K562 (cell line): ENCODE data around the gene TSPAN11. TPM values are rescaled to one million over a fixed set of nuclear protein-coding genes. Genes with fewer than 3 reads are reported as not detected.

Experiments
- ATAC-seq: fragments of 200-7000 bp; cut with Tn5 transposase; 3 replicates; pipeline ENCODE4 v1.9.1; 2020; ENCODE audit warnings: moderate library complexity
- BruUV-seq: library from RNA; stranded (reverse); fragments of 400-500 nt; replicated peaks from 2 replicates; lab custom pipeline; 2021; lab: Mats Ljungman, UMichigan
- CTCF ChIA-PET: fragments of 300-600 bp; formaldehyde crosslinking; extraction: SDS; loops from one replicate; lab custom pipeline; 2021; ENCODE audit warnings: low intra/inter-chr PET ratio; lab: Yijun Ruan, JAX
- POLR2A ChIA-PET: fragments of 300-600, 350-650 bp; sonication (Branson Sonifier 250); formaldehyde crosslinking; extraction: SDS; loops from one replicate; lab custom pipeline; 2021; ENCODE audit warnings: antibody characterized with exemption, inconsistent platforms; lab: Yijun Ruan, JAX
- DNase-seq, 4 experiments: peaks; one replicate each; pipeline versions ENCODE4 v3.0.0 to v3.0.0-alpha.2; 2011 to 2018; ENCODE audit warnings: low spot score in 3 of 4, mixed read lengths in 3 of 4; ENCODE audit errors: extremely low read depth in 1 of 4
- FAIRE-seq: peaks from 2 replicates; lab custom pipeline; 2011; peaks lifted over from hg19 to GRCh38; lab: Jason Lieb, UNC
- H2AFZ ChIP-seq: 2 replicates; pipeline ENCODE4 v1.6.0; 2011; ENCODE audit warnings: low read depth, low read length, control low read depth, inconsistent platforms
- H3K27ac ChIP-seq: fragments of 200-600 bp; 3 replicates; pipeline ENCODE4 v1.8.0; 2011; ENCODE audit warnings: low read depth, mild to moderate bottlenecking, control low read depth, inconsistent platforms, low read length, moderate library complexity, mixed read lengths; ENCODE audit errors: extremely low read depth
- H3K27me3 ChIP-seq, 2 experiments: fragments of 300-600 bp in 1 of 2; 2 replicates in 1 of 2; 3 replicates in 1 of 2; pipeline versions ENCODE4 v1.6.0 to v1.8.0; 2011; ENCODE audit warnings: inconsistent platforms in 2 of 2, low read length in 2 of 2, mild to moderate bottlenecking in 1 of 2, mixed read lengths in 1 of 2, moderate library complexity in 1 of 2; ENCODE audit not compliant: control insufficient read depth in 2 of 2, insufficient read depth in 2 of 2
- H3K36me3 ChIP-seq: fragments of 300-600 bp; 3 replicates; pipeline ENCODE4 v1.8.0; 2011; ENCODE audit warnings: mild to moderate bottlenecking, low read length, inconsistent platforms; ENCODE audit not compliant: control insufficient read depth, insufficient read depth
- H3K4me1 ChIP-seq, 2 experiments: fragments of 200-600 bp in 1 of 2; replicated peaks in 1 of 2; 2 replicates in 1 of 2; 3 replicates in 1 of 2; pipeline versions ENCODE4 v1.5.1 to v1.8.0; 2011; ENCODE audit warnings: inconsistent platforms in 2 of 2, low read length in 2 of 2, mild to moderate bottlenecking in 1 of 2, mixed read lengths in 1 of 2, moderate library complexity in 1 of 2; ENCODE audit not compliant: control insufficient read depth in 2 of 2, insufficient read depth in 2 of 2
- H3K4me2 ChIP-seq: 2 replicates; pipeline ENCODE4 v1.6.1; 2011; ENCODE audit warnings: low read length, control low read depth, inconsistent platforms, mixed read lengths; ENCODE audit not compliant: insufficient read depth
- H3K4me3 ChIP-seq: fragments of 200-600 bp; sonication (generic), shearing (Covaris generic); 2 replicates; pipeline ENCODE4 v1.5.1; 2016; ENCODE audit warnings: control low read depth, inconsistent platforms
- H3K79me2 ChIP-seq: fragments of 200-600 bp; 3 replicates; pipeline ENCODE4 v1.8.0; 2011; ENCODE audit warnings: low read length, inconsistent platforms; ENCODE audit not compliant: control insufficient read depth, insufficient read depth
- H3K9ac ChIP-seq, 2 experiments: 2 replicates each; pipeline versions ENCODE4 v1.6.0 to v1.6.1; 2011; ENCODE audit warnings: low read depth in 2 of 2, low read length in 2 of 2, control low read depth in 1 of 2, inconsistent platforms in 1 of 2, mild to moderate bottlenecking in 1 of 2, mixed read lengths in 1 of 2; ENCODE audit not compliant: insufficient read depth in 1 of 2
- H3K9me1 ChIP-seq: one replicate; pipeline ENCODE4 v1.6.0; 2011; ENCODE audit warnings: inconsistent platforms, mild to moderate bottlenecking, low read length, moderate library complexity; ENCODE audit not compliant: control insufficient read depth, insufficient read depth
- H3K9me3 ChIP-seq: replicated peaks from 2 replicates; pipeline ENCODE4 v1.5.1; 2011; ENCODE audit warnings: low read depth, low read length, inconsistent platforms; ENCODE audit not compliant: control insufficient read depth, insufficient read depth
- H4K20me1 ChIP-seq: replicated peaks from 2 replicates; pipeline ENCODE4 v1.6.1; 2011; ENCODE audit warnings: low read length, inconsistent platforms, mixed read lengths; ENCODE audit not compliant: control insufficient read depth, insufficient read depth
- BRD4 ChIP-seq: fragments of 200-600 bp; sonication (generic); IDR thresholded peaks from 2 replicates; pipeline ENCODE4 v1.6.1; 2017; ENCODE audit warnings: inconsistent platforms
- BRF2 ChIP-seq: IDR thresholded peaks from 3 replicates; pipeline ENCODE4 v1.6.1; 2011; ENCODE audit warnings: borderline replicate concordance, mild to moderate bottlenecking; ENCODE audit not compliant: insufficient read length, insufficient read depth
- C11orf30 ChIP-seq: fragments of 450-650 bp; IDR thresholded peaks from 2 replicates; pipeline ENCODE4 v1.6.1; 2016; ENCODE audit warnings: low read depth, mild to moderate bottlenecking
- CBX3 ChIP-seq, 2 experiments: IDR thresholded peaks; 1 replicate in 1 of 2; 2 replicates in 1 of 2; pipeline ENCODE4 v1.6.1; 2012; ENCODE audit warnings: inconsistent platforms in 2 of 2, low read length in 2 of 2, borderline replicate concordance in 1 of 2, control low read depth in 1 of 2
- E2F3 ChIP-seq: fragments of 250-450 bp; sonication (Bioruptor Pico); IDR thresholded peaks from 2 replicates; pipeline ENCODE4 v1.4.0; 2020; ENCODE audit warnings: mild to moderate bottlenecking
- EGR1 ChIP-seq: fragments of 450-650 bp; conservative IDR thresholded peaks from 2 replicates; pipeline ENCODE4 v1.6.1; 2017; ENCODE audit warnings: mild to moderate bottlenecking
- KDM4B ChIP-seq, 2 experiments: fragments of 450-650 bp in 1 of 2; sonication (generic) in 1 of 2; IDR thresholded peaks; 2 replicates each; pipeline ENCODE4 v1.6.1; 2016 to 2017; ENCODE audit warnings: borderline replicate concordance in 2 of 2, antibody characterized with exemption in 1 of 2, low read depth in 1 of 2, mild to moderate bottlenecking in 1 of 2
- KHSRP ChIP-seq: fragments of 450-650 bp; IDR thresholded peaks from 2 replicates; pipeline ENCODE4 v1.6.1; 2017
- PREB ChIP-seq: sonication (generic); formaldehyde crosslinking; IDR thresholded peaks from 2 replicates; pipeline ENCODE4 v1.8.1; 2023; ENCODE audit warnings: mild to moderate bottlenecking, missing genetic modification reagents
- TEAD1 ChIP-seq, 2 experiments: fragments of 450-650 bp in 1 of 2; sonication (generic) in 1 of 2; formaldehyde crosslinking; IDR thresholded peaks; 2 replicates each; pipeline versions ENCODE4 v1.4.0 to v1.8.0; 2020 to 2022; ENCODE audit warnings: mild to moderate bottlenecking in 2 of 2, missing genetic modification reagents in 1 of 2
- U2AF2 ChIP-seq: fragments of 200-400 bp; formaldehyde crosslinking; optimal IDR thresholded peaks from 2 replicates; pipeline ENCODE3; 2017; ENCODE audit warnings: low read depth, mild to moderate bottlenecking, low read length
- ZC3H8 ChIP-seq: fragments of 450-650 bp; IDR thresholded peaks from 2 replicates; pipeline ENCODE4 v1.6.1; 2017
- ZNF124 ChIP-seq: sonication (generic); formaldehyde crosslinking; IDR thresholded peaks from 2 replicates; pipeline ENCODE4 v1.8.1; 2022; ENCODE audit warnings: missing genetic modification reagents
- ZNF224 ChIP-seq: sonication (generic); formaldehyde crosslinking; IDR thresholded peaks from 2 replicates; pipeline ENCODE4 v1.8.0; 2022; ENCODE audit warnings: mild to moderate bottlenecking, missing genetic modification reagents
- ZNF398 ChIP-seq: fragments of 250-450 bp; sonication (Bioruptor Pico); IDR thresholded peaks from 2 replicates; pipeline ENCODE4 v1.8.0; 2021; ENCODE audit warnings: moderate library complexity, mild to moderate bottlenecking, inconsistent platforms
- ZNF57 ChIP-seq: fragments of 450-650 bp; formaldehyde crosslinking; IDR thresholded peaks from 2 replicates; pipeline ENCODE4 v1.4.0; 2020; ENCODE audit warnings: mild to moderate bottlenecking, moderate library complexity
- ZNF764 ChIP-seq: fragments of 250-450 bp; sonication (Bioruptor Pico); IDR thresholded peaks from 2 replicates; pipeline ENCODE4 v1.4.0; 2020; ENCODE audit warnings: low read depth, mild to moderate bottlenecking, moderate library complexity
- WGBS: fragments of 100-300 bp; shearing (Covaris generic); methylation state at CpG from one replicate; pipeline ENCODE4 v1.1.6; 2016; ENCODE audit warnings: low coverage, mixed read lengths; ENCODE audit not compliant: insufficient coverage; ENCODE audit errors: missing lambda C conversion rate; 5-methylcytosine and 5-hydroxymethylcytosine counted together
- in situ Hi-C: fragments of 300-500 bp; cut with MboI; formaldehyde crosslinking; loops from 4 replicates; pipeline ENCODE4 v1.15.0; 2018; ENCODE audit warnings: inconsistent platforms, mixed read lengths
- intact Hi-C: fragments of 100-400 bp; cut with micrococcal nuclease; formaldehyde crosslinking; loops from 2 replicates; pipeline ENCODE4 v1.14.2; 2022
- polyA plus RNA-seq, 8 experiments: library from polyadenylated mRNA; depleted of rRNA in 4 of 8; stranded (reverse) in 5 of 8; unstranded in 3 of 8; fragments of >200 nt; fragmentation: Nextera tagmentation in 2 of 8; fragmentation: Illumina TruSeq in 1 of 8; extraction: Ambion mirVana in 2 of 8; extraction: Trizol in 1 of 8; gene quantifications; 2 replicates each; pipeline versions ENCODE4 v1.2.1 to v1.2.3, GENCODE V29; 2011 to 2014; ENCODE audit warnings: inconsistent platforms in 1 of 8, missing spikeins in 1 of 8
- total RNA-seq, 7 experiments: library from RNA; depleted of rRNA in 6 of 7; stranded (reverse); fragments of >200 nt in 6 of 7; fragmentation: Illumina TruSeq in 2 of 7; extraction: Trizol in 2 of 7; gene quantifications; 2 replicates each; pipeline versions ENCODE4 v1.2.1 to v1.2.3, GENCODE V29; 2011 to 2021; ENCODE audit warnings: low replicate concordance in 1 of 7
- TF ChIP-seq, protein P1 (sequence below): fragments of 250-450 bp; sonication (Bioruptor Pico); IDR thresholded peaks from 2 replicates; pipeline ENCODE4 v1.4.0; 2020

The TSPAN11 gene
- total and polyA plus RNA-seq, 9 of the 15 experiments (the other 6 are each of a cell fraction or from before 2014, with no cell fraction given), result not detected

GRCh38 chr12:31037931-31038330 is 111.4 kb downstream of the TSPAN11 start (continued):
- TF ChIP-seq ZNF398 (CRISPR knock-in tag), result no peak
- no peak for TF ChIP-seq ZNF124 (CRISPR knock-in tag)
- no peak for TF ChIP-seq ZC3H8
- TF ChIP-seq BRD4, result no peak
- no peak for TF ChIP-seq TEAD1 (CRISPR knock-in tag; IDR thresholded peaks at IDR 0.05)
- TF ChIP-seq, protein P1, sequence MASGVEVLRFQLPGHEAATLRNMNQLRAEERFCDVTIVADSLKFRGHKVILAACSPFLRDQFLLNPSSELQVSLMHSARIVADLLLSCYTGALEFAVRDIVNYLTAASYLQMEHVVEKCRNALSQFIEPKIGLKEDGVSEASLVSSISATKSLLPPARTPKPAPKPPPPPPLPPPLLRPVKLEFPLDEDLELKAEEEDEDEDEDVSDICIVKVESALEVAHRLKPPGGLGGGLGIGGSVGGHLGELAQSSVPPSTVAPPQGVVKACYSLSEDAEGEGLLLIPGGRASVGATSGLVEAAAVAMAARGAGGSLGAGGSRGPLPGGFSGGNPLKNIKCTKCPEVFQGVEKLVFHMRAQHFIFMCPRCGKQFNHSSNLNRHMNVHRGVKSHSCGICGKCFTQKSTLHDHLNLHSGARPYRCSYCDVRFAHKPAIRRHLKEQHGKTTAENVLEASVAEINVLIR (CRISPR knock-in tag), result no peak

DNA sequence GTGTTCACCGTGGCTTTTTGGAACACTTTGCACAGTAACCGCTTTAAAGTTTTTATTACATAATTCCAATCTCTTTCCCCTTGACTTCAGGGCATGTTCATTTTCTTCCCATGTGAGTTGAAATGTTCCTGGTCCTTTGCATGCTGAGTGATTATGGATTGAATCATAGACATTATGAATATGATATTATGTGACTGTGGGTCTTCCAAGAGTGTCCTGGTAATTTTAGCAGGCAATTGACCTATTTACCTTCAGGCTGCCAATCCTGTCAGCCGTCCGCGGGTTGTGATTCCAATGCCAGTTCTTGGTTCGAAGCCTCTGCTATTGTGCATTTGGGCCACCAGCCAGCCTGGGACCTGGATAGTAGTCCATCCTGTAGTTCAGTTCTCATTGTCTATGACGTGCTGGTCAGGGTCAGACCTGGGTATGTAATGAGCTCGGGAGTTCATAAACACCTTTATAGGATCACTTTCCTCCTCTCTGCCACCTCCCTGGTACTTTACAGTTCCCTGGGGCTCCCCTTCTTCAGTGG is 114.6 kb downstream of the TSPAN11 start:
- in situ Hi-C loops, result no loop called here
- H3K9me1 ChIP-seq, result no peaks in the 10 kb centered on the region
- no peak overlapping the region for H3K4me3 ChIP-seq
- intact Hi-C loops, result no loop called here
- 0% methylated on average over 8 of the region's 8 CpGs for WGBS
- no peak for ATAC-seq
- no peak overlapping the region for H3K4me2 ChIP-seq
- H2AFZ ChIP-seq, result no peak overlapping the region
- no peaks in the 10 kb centered on the region for H4K20me1 ChIP-seq
- H3K9me3 ChIP-seq, result no peaks in the 10 kb centered on the region
- ChIA-PET POLR2A (no interaction called here), CTCF (no interaction called here)
- no peak for FAIRE-seq
- no peaks in the 10 kb centered on the region for H3K79me2 ChIP-seq
- H3K36me3 ChIP-seq, result no peaks in the 10 kb centered on the region
- H3K9ac ChIP-seq, result no peak overlapping the region
- no peak overlapping the region for H3K27ac ChIP-seq
- no peak for DNase-seq
- H3K27me3 ChIP-seq, result peaks cover 0 to 30% of the 10 kb centered on the region in 2 experiments; a peak in 1 of 5 replicates
- no peaks in the 10 kb centered on the region for H3K4me1 ChIP-seq
- no TSS peak for BruUV-seq
- TF ChIP-seq BRF2 (no peak), U2AF2 (no peak), ZNF764 (CRISPR knock-in tag) (no peak), E2F3 (CRISPR knock-in tag) (no peak), KHSRP (no peak), C11orf30 (no peak), CBX3 (IDR thresholded peaks at IDR 0.05; ENCODE audit: borderline replicate concordance in 1 of 2, low read length in 2 of 2) (no peak), PREB (no peak), EGR1 (no peak), ZNF57 (no peak), ZNF224 (CRISPR knock-in tag) (no peak), KDM4B (IDR thresholded peaks at IDR 0.05; ENCODE audit: borderline replicate concordance in 2 of 2, low read depth in 1 of 2) (no peak)
